HG03354 (cell line): Measurements from ENCODE around the gene GALR3.

Source experiments
- ATAC-seq: cut with Tn5 transposase; IDR thresholded peaks from one replicate; pipeline ENCODE4 v1.9.1; 2021; ENCODE audit warnings: mild to moderate bottlenecking; ENCODE audit not compliant: unreplicated experiment, poor library complexity, severe bottlenecking

The GALR3 gene

GRCh38 chr22:37854946-37855345 lies 31.8 kb downstream of the GALR3 start:
- ATAC-seq: no peak

GRCh38 chr22:37855462-37855861 lies 32.3 kb downstream of the GALR3 start:
- no peak for ATAC-seq

DNA sequence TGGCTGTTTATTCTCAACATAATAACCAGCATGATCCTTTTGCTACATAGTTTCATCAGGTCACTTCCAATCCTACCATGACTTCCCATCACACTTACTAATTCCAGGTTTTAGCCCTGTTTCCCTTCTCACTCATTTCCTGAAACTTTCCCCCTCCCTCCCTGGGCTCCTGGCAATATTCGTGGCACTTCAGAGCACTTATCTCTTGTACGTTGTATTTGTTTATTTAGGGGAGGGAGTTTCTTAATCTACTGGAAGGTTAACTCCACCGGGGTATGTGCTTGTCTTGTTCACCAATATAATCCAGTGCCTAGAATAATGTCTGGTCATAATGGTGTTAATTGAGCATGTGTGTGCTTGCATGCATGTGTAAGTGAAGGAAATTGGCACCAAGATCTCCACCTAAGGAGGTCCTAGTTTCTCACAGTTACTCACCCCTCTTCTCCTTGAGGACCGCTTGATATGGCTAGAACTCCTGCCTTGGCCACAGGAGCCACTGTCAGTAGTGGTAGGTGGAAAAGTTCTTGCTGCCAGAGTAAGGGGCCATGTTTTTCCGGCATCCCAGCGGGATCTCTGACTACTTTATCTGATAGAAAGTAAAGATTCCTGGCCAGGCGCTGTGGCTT lies 37.7 kb downstream of the GALR3 start:
- no peak for ATAC-seq

- no peak for ATAC-seq
Observed at GRCh38 chr22:37862570-37863325, 39.6 kb downstream of the GALR3 start.

GRCh38 chr22:37865510-37865909 lies 42.3 kb downstream of the GALR3 start:
- no peak for ATAC-seq

- no peak for ATAC-seq
Observed at GRCh38 chr22:37870273-37870672, 47.1 kb downstream of the GALR3 start.
